Fibroblast of lung (primary cell): ENCODE measurements around the gene MMP14.

Source experiments
- CTCF ChIP-seq, 2 donors: IDR thresholded peaks in 1 of 2; conservative IDR thresholded peaks in 1 of 2; 1 replicate in 1 of 2; 2 replicates in 1 of 2; pipeline ENCODE4 v1.5.1; 2011 to 2012; ENCODE audit warnings: low read length in 2 of 2, control low read depth in 1 of 2, inconsistent platforms in 1 of 2, low read depth in 1 of 2, mild to moderate bottlenecking in 1 of 2
- EZH2 ChIP-seq: IDR thresholded peaks from 2 replicates; pipeline ENCODE4 v1.5.1; 2012; ENCODE audit warnings: low read length, control low read depth, mild to moderate bottlenecking; ENCODE audit errors: missing control alignments

DNA sequence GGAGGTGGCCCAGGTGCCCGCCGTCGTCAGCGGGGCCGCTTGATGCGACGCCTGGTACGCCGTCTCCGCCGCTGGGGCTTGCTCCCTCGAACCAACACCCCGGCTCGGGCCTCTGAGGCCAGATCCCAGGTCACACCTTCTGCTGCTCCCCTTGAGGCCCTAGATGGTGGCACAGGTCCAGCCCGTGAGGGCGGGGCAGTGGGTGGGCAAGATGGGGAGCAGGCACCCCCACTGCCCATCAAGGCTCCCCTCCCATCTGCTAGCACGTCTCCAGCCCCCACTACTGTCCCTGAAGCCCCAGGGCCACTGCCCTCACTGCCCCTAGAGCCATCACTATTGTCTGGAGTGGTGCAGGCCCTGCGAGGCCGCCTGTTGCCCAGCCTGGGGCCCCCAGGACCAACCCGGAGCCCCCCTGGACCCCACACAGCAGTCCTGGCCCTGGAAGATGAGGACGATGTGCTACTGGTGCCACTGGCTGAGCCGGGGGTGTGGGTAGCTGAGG lies 40.7 kb downstream of the MMP14 start:
- TF ChIP-seq CTCF (conservative IDR thresholded peaks at IDR 0.05 in 1 of 2, IDR thresholded peaks at IDR 0.05 in 1 of 2; ENCODE audit: low read depth in 1 of 2, low read length in 2 of 2): no peak
- TF ChIP-seq EZH2: no peak
